Suppressor macrophage treated with lipopolysaccharide for 1 hour (primary cell): ENCODE measurements around the gene MGARP.
"Not testable (repeated sequence)": the region's sequence is repeated elsewhere in the genome, so short reads cannot be mapped to it uniquely, and the experiment has no call there.

Experiments used
- DNase-seq, 3 donors: peaks; one replicate each; pipeline ENCODE4 v3.0.0-alpha.2; 2020 to 2022

The MGARP gene

GRCh38 chr4:139295206-139295941, 15.3 kb upstream of the MGARP start:
- peak; percentile 97 to 98 (median 98) for DNase-seq

GRCh38 chr4:139286186-139286698, 6.2 kb upstream of the MGARP start:
- DNase-seq = no peak

DNA sequence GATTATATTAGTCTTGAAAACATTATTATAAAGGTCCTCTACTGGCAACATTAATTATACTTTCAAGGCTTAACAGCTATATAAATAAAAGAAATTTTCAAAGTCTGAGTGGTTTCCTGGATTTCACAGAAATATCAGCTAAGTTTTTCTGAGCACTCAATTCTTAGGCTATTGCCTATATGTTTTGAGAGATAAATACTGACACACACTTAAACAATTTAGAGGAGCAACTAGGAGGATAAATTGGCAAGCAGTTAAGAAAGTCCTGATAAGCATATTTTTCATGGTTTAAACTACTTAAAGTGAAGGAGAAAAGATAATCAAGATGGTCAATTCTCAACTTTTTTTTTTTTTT, 2.7 kb upstream of the MGARP start:
- DNase-seq = no peak

DNA sequence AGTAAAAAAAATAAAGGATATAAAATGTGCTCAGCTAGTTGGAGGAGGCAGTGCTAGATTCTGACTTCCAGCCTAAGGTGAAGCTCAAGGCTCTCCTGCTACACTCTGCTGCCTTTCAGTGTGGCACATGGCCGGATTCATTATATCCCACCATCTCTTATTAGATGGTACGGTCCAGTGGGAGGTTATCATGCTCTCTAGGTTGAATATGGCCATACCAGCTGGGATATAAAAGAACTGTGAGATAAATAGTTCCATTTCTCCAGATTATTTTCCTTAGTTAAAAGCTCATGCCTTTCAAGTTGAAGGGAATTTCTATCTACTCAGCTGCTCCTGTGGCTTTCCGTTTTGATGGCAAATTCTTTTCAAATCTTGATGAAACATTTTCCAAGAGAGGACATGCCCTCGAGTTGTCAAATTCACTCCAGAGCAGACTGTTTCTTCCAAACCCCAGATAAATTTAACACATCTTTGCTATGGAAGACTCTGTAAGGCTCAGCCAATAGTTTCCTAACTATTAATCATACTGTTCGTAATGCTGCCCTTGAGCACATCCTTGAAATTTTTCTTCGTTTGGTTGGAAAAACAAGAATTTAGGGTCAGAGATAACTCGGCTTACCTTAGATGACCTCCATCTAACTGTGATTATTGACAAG, 2.2 kb upstream of the MGARP start:
- no peak for DNase-seq

- DNase-seq = peak in 1 of 3 donors; percentile 27
Observed at GRCh38 chr4:139278912-139279759, 889 bp downstream of the MGARP start.

- no peak for DNase-seq
Observed at GRCh38 chr4:139278485-139278884, 1.5 kb downstream of the MGARP start.

DNA sequence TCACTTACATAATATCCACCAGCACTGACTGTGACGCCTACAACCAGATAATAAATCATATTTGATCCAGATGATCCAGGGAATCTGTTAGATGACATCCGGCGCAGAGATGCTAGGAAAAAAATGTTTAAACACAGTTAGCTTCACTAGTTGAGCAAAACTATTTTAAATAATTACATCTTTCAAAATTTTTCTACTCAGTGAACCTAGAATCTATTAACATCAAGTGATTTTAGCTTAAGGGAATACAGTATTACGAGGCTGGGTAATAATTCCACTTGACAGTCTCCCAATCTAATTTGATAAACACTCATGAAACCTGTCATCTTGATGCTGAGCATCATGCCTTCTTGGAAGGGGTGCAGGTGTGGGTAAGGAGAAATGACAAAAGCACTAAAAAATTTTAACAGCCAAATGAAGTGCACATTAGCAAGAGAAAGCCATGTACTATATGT, 4.7 kb downstream of the MGARP start:
- no peak for DNase-seq

DNA sequence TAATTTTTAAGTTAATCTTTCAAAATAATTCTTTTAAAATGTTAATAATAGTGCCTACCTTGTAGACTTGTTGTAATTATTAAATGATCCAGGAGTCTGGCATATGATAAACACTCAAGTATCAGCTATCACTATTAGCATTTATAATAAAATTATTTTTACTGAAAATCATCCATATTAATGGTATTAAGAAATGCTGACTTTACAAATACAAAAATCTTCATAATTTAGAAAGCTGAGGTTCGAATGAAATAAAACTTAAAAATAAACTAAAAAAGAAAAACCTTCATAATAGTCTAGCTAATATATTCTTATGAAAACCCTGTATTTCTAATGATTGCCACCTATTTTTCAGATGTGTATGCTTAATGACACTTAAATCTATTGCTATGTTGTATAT, 5.2 kb downstream of the MGARP start:
- no peak for DNase-seq

- DNase-seq = no peak
Observed at GRCh38 chr4:139273835-139274234, 6.2 kb downstream of the MGARP start.

DNA sequence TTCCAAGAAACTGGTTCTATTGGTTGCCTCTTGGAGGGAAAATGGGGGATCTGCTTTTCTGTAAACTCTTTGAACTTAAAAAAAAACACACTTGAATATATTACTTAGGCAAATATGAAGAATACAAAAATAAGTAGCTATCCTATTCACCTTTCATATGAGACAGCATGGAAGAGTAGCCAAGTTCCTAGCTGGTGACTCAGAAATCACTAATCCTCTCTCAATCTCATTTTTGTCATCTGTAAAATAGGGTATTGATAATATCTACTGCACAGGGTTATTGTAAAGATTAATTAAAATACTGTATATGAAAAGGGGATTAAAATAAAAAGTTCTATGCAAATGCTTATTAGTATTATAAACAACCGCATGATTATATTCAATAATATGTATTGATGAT, 12.7 kb downstream of the MGARP start:
- DNase-seq = no peak

DNA sequence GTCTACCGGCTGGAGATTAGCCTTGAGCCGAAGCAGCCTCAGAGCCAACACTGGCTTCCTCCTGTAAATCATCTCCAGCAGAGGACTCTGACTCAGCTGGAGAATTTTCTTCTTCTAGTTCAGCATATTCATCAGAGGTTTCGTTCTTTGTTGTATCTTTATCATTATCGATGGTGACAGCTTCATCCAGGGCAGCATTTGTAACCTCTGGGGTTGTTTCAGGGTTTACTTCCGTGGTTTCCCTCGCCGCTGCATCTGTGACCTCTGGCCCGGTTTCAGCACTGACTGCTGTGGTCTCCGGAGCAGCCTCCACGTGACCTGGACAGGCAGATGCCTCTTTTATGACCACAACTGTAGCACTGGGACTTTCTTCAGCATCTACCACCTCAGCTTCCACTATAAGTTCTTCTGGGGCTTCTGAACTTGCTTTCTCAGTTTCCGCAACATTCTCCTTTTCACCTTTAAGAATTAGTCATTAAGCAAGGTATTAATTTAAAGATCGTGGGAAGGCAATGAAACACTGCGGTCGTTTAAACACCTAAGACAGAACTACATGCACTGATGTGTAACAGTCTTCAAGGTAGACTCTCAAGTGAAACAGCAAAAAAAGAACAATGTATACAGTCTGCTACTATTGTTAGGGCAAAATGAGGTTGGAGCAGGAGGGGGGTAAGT, 13.3 kb downstream of the MGARP start:
- peak; percentile 79 to 80 (median 80) for DNase-seq

DNA sequence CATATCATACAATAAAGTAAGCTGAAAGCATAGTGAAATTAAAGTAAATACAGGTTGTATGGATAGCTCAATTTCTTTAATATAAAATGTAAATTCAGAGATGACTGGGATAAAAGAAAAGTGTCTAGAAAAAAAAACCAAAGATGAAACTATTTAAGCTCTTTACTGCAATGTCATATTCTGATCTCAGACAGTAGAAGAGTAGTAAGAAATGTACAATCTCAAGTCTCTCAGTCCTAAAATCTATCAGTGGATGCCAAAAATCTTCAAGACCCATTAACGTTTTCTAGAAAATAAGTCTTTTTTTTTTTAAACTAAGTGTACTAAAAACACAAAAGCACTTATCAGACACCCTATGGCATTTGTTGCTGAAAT, 13.8 kb downstream of the MGARP start:
- no peak for DNase-seq

DNA sequence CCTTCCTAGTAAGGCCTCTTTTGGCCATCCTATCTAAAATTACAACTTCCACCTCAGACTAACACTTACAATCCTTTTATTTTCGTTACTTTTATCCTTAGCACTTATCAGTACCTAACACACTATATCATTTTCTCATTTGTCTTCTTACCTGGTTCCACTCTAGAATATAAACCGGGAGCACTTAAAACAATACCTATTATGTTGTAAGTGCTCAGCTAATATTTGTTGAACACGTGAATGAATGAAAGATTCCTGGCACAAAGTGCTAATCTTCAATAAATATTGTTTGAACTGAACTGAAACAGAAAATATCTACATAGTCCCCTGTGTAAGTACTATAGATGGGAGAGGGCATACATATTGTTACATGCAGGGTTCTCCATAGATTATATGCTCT, 14.4 kb downstream of the MGARP start:
- DNase-seq = no peak

DNA sequence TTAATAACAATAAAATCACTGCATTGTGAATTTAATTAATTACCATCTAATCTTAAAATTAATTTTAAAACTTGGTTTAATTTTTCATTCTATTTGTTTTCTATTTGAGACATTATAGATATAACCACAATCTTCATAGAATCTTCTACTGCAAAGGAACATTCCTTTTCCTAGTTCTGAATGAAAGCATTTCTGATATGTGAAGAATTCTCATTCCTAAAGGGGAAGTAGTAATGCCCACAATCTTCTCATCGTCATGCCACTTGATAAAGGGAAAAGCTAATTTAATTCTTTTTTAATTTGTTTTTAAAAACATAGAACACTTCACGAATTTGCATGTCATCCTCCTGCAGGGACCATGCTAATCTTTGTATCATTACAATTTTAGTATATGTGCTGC, 23.7 kb downstream of the MGARP start:
- no peak for DNase-seq

DNA sequence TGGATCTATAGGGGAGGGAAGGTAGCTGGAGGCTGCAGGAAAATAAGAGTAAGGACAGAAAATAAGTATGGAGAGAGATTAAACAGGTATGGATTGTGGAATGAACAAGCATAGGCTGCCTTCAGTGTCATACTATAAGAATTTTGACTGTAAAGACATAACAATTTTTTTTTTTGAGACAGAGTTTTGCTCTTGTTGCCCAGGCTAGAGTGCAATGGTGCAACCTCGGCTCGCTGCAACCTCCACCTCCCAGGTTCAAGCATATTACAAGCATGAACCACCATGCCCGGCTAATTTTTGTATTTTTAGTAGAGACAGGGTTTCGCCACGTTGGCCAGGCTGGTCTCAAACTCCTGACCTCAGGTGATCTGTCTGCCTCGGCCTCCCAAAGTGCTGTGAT, 24.4 kb downstream of the MGARP start:
- not testable (repeated sequence) for DNase-seq

GRCh38 chr4:139253713-139254112, 26.3 kb downstream of the MGARP start:
- DNase-seq = no peak

- no peak for DNase-seq
Observed at GRCh38 chr4:139253046-139253445, 27.0 kb downstream of the MGARP start.

- DNase-seq = no peak
Observed at GRCh38 chr4:139247700-139248238, 32.3 kb downstream of the MGARP start.

- no peak for DNase-seq
Observed at GRCh38 chr4:139247241-139247640, 32.8 kb downstream of the MGARP start.

- DNase-seq = no peak
Observed at GRCh38 chr4:139246166-139246565, 33.9 kb downstream of the MGARP start.

DNA sequence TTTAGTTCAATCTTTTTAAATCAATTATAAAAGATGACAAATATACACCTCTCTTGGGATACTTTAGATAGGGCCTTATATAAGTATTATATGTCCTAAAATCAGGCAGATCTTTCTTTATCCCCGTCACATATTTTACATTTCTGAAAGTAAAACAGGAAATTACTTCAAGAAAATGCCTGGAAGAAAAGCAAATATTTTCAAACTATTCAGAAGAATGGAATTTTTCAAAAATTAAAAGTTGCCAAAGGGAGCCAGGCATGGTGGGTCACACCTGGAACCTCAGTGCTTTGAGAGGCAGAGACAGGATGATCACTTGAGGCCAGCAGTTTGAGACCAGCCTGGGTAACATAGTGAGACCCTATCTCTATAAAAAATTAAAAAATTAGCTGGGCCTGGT, 34.4 kb downstream of the MGARP start:
- DNase-seq = no peak
